Astrocyte (in vitro differentiated cells and primary cell): ENCODE data around the gene DDAH1. TPM values are rescaled to one million over a fixed set of nuclear protein-coding genes. Genes with fewer than 3 reads are reported as not detected.
A peak's percentile ranks its signal among the peaks of the same experiment; 100 is the strongest.

ENCODE experiments used
- DNase-seq: peaks from one replicate; pipeline ENCODE4 v3.0.0-alpha.2; 2010; ENCODE audit warnings: low read depth
- FAIRE-seq: peaks from 2 replicates; lab custom pipeline; 2011; peaks lifted over from hg19 to GRCh38; lab: Jason Lieb, UNC
- H2AFZ ChIP-seq: 2 replicates; pipeline ENCODE4 v1.6.0; 2012; ENCODE audit warnings: low read depth, low read length, inconsistent platforms
- H3K27ac ChIP-seq: 2 replicates; pipeline ENCODE4 v1.5.1; 2011; ENCODE audit warnings: low read depth, low read length, inconsistent platforms
- H3K27me3 ChIP-seq: 2 replicates; pipeline ENCODE4 v1.6.0; 2011; ENCODE audit warnings: low read length, inconsistent platforms; ENCODE audit not compliant: insufficient read depth
- H3K36me3 ChIP-seq: 2 replicates; pipeline ENCODE4 v1.5.1; 2011; ENCODE audit warnings: low read length, inconsistent platforms; ENCODE audit not compliant: insufficient read depth
- H3K4me1 ChIP-seq: 2 replicates; pipeline ENCODE4 v1.5.1; 2011; ENCODE audit warnings: low read length, inconsistent platforms; ENCODE audit not compliant: insufficient read depth
- H3K4me2 ChIP-seq: 2 replicates; pipeline ENCODE4 v1.6.0; 2012; ENCODE audit warnings: low read length, inconsistent platforms
- H3K4me3 ChIP-seq: 2 replicates; pipeline ENCODE4 v1.5.1; 2011; ENCODE audit warnings: low read depth, mild to moderate bottlenecking, low read length, inconsistent platforms; ENCODE audit not compliant: insufficient read depth
- H3K79me2 ChIP-seq: 2 replicates; pipeline ENCODE4 v1.6.0; 2012; ENCODE audit warnings: mild to moderate bottlenecking, low read length, inconsistent platforms; ENCODE audit not compliant: insufficient read depth
- H3K9ac ChIP-seq: 2 replicates; pipeline ENCODE4 v1.6.0; 2012; ENCODE audit warnings: mild to moderate bottlenecking, low read length, inconsistent platforms
- H3K9me3 ChIP-seq: 2 replicates; pipeline ENCODE4 v1.5.1; 2012; ENCODE audit warnings: low read depth, mild to moderate bottlenecking, low read length, inconsistent platforms; ENCODE audit not compliant: insufficient read depth
- H4K20me1 ChIP-seq: 2 replicates; pipeline ENCODE4 v1.6.0; 2012; ENCODE audit warnings: low read length, inconsistent platforms; ENCODE audit not compliant: insufficient read depth
- H3K27ac Mint-ChIP-seq: one replicate; pipeline ENCODE4 v1.8.0; 2021; ENCODE audit warnings: mild to moderate bottlenecking, mixed read lengths; ENCODE audit not compliant: unreplicated experiment
- H3K27me3 Mint-ChIP-seq: one replicate; pipeline ENCODE4 v1.8.0; 2021; ENCODE audit warnings: low read depth, mixed read lengths; ENCODE audit not compliant: unreplicated experiment
- H3K36me3 Mint-ChIP-seq: one replicate; pipeline ENCODE4 v1.8.0; 2021; ENCODE audit warnings: low read depth, mixed read lengths; ENCODE audit not compliant: unreplicated experiment
- H3K4me1 Mint-ChIP-seq: one replicate; pipeline ENCODE4 v1.8.0; 2021; ENCODE audit warnings: low read depth, mixed read lengths; ENCODE audit not compliant: unreplicated experiment
- H3K4me3 Mint-ChIP-seq: one replicate; pipeline ENCODE4 v1.8.0; 2021; ENCODE audit warnings: mild to moderate bottlenecking, moderate library complexity, mixed read lengths; ENCODE audit not compliant: unreplicated experiment
- H3K9me3 Mint-ChIP-seq: one replicate; pipeline ENCODE4 v1.8.0; 2021; ENCODE audit warnings: mild to moderate bottlenecking, mixed read lengths; ENCODE audit not compliant: unreplicated experiment
- CTCF ChIP-seq: IDR thresholded peaks from 2 replicates; pipeline ENCODE4 v1.5.1; 2011; ENCODE audit warnings: low read depth, mild to moderate bottlenecking, inconsistent platforms, low read length, moderate library complexity; ENCODE audit not compliant: insufficient read depth
- EZH2 ChIP-seq: IDR thresholded peaks from 2 replicates; pipeline ENCODE4 v1.6.1; 2012; ENCODE audit warnings: mild to moderate bottlenecking, low read length, inconsistent platforms; ENCODE audit not compliant: insufficient read depth
- total RNA-seq: library from RNA; stranded (reverse); gene quantifications from 2 replicates; pipeline ENCODE4 v1.2.1, GENCODE V29; 2021

The DDAH1 gene
- total RNA-seq, 1 donor from 2014 or later, result 112 TPM

- Histone ChIP-seq H3K4me2 (no peak overlapping the region), H3K9ac (no peak overlapping the region), H3K27me3 (no peaks in the 10 kb centered on the region), H3K79me2 (no peaks in the 10 kb centered on the region), H2AFZ (no peak overlapping the region), H4K20me1 (no peaks in the 10 kb centered on the region), H3K4me1 (peaks cover 12% of the 10 kb centered on the region), H3K27ac (no peak overlapping the region), H3K9me3 (no peaks in the 10 kb centered on the region), H3K4me3 (no peak overlapping the region), H3K36me3 (no peaks in the 10 kb centered on the region)
- FAIRE-seq, result no peak
- Mint-ChIP-seq H3K9me3 (peaks cover 2% of the 10 kb centered on the region), H3K36me3 (no peaks in the 10 kb centered on the region), H3K27me3 (no peaks in the 10 kb centered on the region), H3K27ac (no peak overlapping the region), H3K4me3 (no peak overlapping the region), H3K4me1 (peaks cover 11% of the 10 kb centered on the region)
- TF ChIP-seq EZH2, result no peak
- no peak for TF ChIP-seq CTCF
- no peak for DNase-seq
Measured at GRCh38 chr1:85283475-85284199, 181.3 kb downstream of the DDAH1 start.

GRCh38 chr1:85282424-85282823 lies 182.5 kb downstream of the DDAH1 start:
- TF ChIP-seq CTCF (peak; percentile 7), EZH2 (no peak)
- Histone ChIP-seq H3K9me3 (no peaks in the 10 kb centered on the region), H3K27me3 (no peaks in the 10 kb centered on the region), H3K4me1 (peaks cover 14% of the 10 kb centered on the region), H3K79me2 (no peaks in the 10 kb centered on the region), H3K4me2 (no peak overlapping the region), H3K36me3 (no peaks in the 10 kb centered on the region), H4K20me1 (no peaks in the 10 kb centered on the region), H3K9ac (no peak overlapping the region), H3K4me3 (no peak overlapping the region), H2AFZ (no peak overlapping the region), H3K27ac (no peak overlapping the region)
- Mint-ChIP-seq H3K27me3 (no peaks in the 10 kb centered on the region), H3K36me3 (no peaks in the 10 kb centered on the region), H3K4me3 (no peak overlapping the region), H3K27ac (no peak overlapping the region), H3K4me1 (peaks cover 13% of the 10 kb centered on the region), H3K9me3 (peaks cover 2% of the 10 kb centered on the region)
- DNase-seq, result no peak
- no peak for FAIRE-seq

GRCh38 chr1:85280636-85281035 lies 184.3 kb downstream of the DDAH1 start:
- Histone ChIP-seq H2AFZ (no peak overlapping the region), H3K9me3 (no peaks in the 10 kb centered on the region), H3K4me3 (no peak overlapping the region), H3K4me1 (peaks cover 18% of the 10 kb centered on the region), H3K79me2 (peaks cover 6% of the 10 kb centered on the region), H3K36me3 (no peaks in the 10 kb centered on the region), H4K20me1 (peaks cover 3% of the 10 kb centered on the region), H3K9ac (no peak overlapping the region), H3K4me2 (no peak overlapping the region), H3K27ac (no peak overlapping the region), H3K27me3 (no peaks in the 10 kb centered on the region)
- Mint-ChIP-seq H3K9me3 (peaks cover 2% of the 10 kb centered on the region), H3K27me3 (no peaks in the 10 kb centered on the region), H3K36me3 (no peaks in the 10 kb centered on the region), H3K27ac (no peak overlapping the region), H3K4me3 (no peak overlapping the region), H3K4me1 (peaks cover 13% of the 10 kb centered on the region)
- FAIRE-seq (no peak), DNase-seq (no peak)
- no peak for TF ChIP-seq EZH2
